HepG2 (cell line): Measurements from ENCODE around the gene HMCN2. TPM values are rescaled to one million over a fixed set of nuclear protein-coding genes. Genes with fewer than 3 reads are reported as not detected.
A peak's percentile ranks its signal among the peaks of the same experiment; 100 is the strongest.

Experiments
- DNMT1 ChIP-seq: sonication (generic); formaldehyde crosslinking; IDR thresholded peaks from 2 replicates; pipeline ENCODE4 v1.5.1; 2020; ENCODE audit warnings: mild to moderate bottlenecking, missing genetic modification reagents
- GTF3A ChIP-seq: sonication (generic); formaldehyde crosslinking; conservative IDR thresholded peaks from 2 replicates; pipeline ENCODE4 v1.4.0; 2020; ENCODE audit warnings: mild to moderate bottlenecking, missing genetic modification reagents
- HBP1 ChIP-seq: IDR thresholded peaks from 2 replicates; pipeline ENCODE4 v1.6.1; 2016; ENCODE audit warnings: low read depth, control low read depth
- IRX3 ChIP-seq: sonication (generic); formaldehyde crosslinking; IDR thresholded peaks from 2 replicates; pipeline ENCODE4 v1.8.1; 2023; ENCODE audit warnings: mild to moderate bottlenecking, low read depth, missing genetic modification reagents, borderline replicate concordance
- KLF15 ChIP-seq: sonication (generic); formaldehyde crosslinking; IDR thresholded peaks from 2 replicates; pipeline ENCODE4 v1.8.1; 2023; ENCODE audit warnings: borderline replicate concordance, mild to moderate bottlenecking, inconsistent platforms, missing genetic modification reagents, mixed read lengths
- MLLT10 ChIP-seq: sonication (generic); formaldehyde crosslinking; IDR thresholded peaks from 2 replicates; pipeline ENCODE4 v1.4.0; 2020; ENCODE audit warnings: missing genetic modification reagents
- MTF1 ChIP-seq: sonication (generic); formaldehyde crosslinking; IDR thresholded peaks from 2 replicates; pipeline ENCODE4 v1.5.0; 2020; ENCODE audit warnings: missing genetic modification reagents
- PITX1 ChIP-seq: sonication (generic); formaldehyde crosslinking; IDR thresholded peaks from 2 replicates; pipeline ENCODE4 v1.5.1; 2020; ENCODE audit warnings: mild to moderate bottlenecking, missing genetic modification reagents
- PTBP1 ChIP-seq: fragments of 200-400 bp; formaldehyde crosslinking; IDR thresholded peaks from 2 replicates; pipeline ENCODE4 v1.6.1; 2018; ENCODE audit warnings: low read length, low read depth; ENCODE audit not compliant: poor library complexity, severe bottlenecking
- RBM22 ChIP-seq: fragments of 200-400 bp; formaldehyde crosslinking; optimal IDR thresholded peaks from 2 replicates; pipeline ENCODE3; 2017; ENCODE audit warnings: mild to moderate bottlenecking, low read length, moderate library complexity
- REL ChIP-seq: sonication (generic); formaldehyde crosslinking; conservative IDR thresholded peaks from 2 replicates; pipeline ENCODE4 v1.8.0; 2022; ENCODE audit warnings: mild to moderate bottlenecking, missing genetic modification reagents, moderate library complexity
- SMAD1 ChIP-seq: sonication (generic); formaldehyde crosslinking; IDR thresholded peaks from 2 replicates; pipeline ENCODE4 v1.4.0; 2020; ENCODE audit warnings: missing genetic modification reagents, low read depth, mild to moderate bottlenecking, borderline replicate concordance
- SRSF9 ChIP-seq: fragments of 200-400 bp; formaldehyde crosslinking; IDR thresholded peaks from 2 replicates; pipeline ENCODE4 v1.6.1; 2018; ENCODE audit warnings: borderline replicate concordance, mild to moderate bottlenecking, low read depth, low read length; ENCODE audit not compliant: insufficient read depth, poor library complexity, severe bottlenecking
- TIGD3 ChIP-seq: sonication (generic); formaldehyde crosslinking; IDR thresholded peaks from 2 replicates; pipeline ENCODE4 v1.5.1; 2020; ENCODE audit warnings: mild to moderate bottlenecking, missing genetic modification reagents, borderline replicate concordance
- ZNF207 ChIP-seq: fragments of 450-650 bp; IDR thresholded peaks from 2 replicates; pipeline ENCODE4 v1.6.1; 2016; ENCODE audit warnings: antibody characterized with exemption, borderline replicate concordance
- ZNF251 ChIP-seq: sonication (generic); formaldehyde crosslinking; IDR thresholded peaks from 2 replicates; pipeline ENCODE4 v1.9.0; 2021; ENCODE audit warnings: mild to moderate bottlenecking, missing genetic modification reagents
- ZNF547 ChIP-seq: sonication (generic); formaldehyde crosslinking; IDR thresholded peaks from 2 replicates; pipeline ENCODE4 v1.5.1; 2020; ENCODE audit warnings: mild to moderate bottlenecking, missing genetic modification reagents
- ZNF562 ChIP-seq: sonication (generic); formaldehyde crosslinking; IDR thresholded peaks from 2 replicates; pipeline ENCODE4 v1.8.0; 2022; ENCODE audit warnings: missing genetic modification reagents, borderline replicate concordance
- ZNF567 ChIP-seq: sonication (generic); formaldehyde crosslinking; IDR thresholded peaks from 2 replicates; pipeline ENCODE4 v1.8.1; 2023; ENCODE audit warnings: mild to moderate bottlenecking, missing genetic modification reagents, borderline replicate concordance
- ZNF746 ChIP-seq: sonication (generic); formaldehyde crosslinking; IDR thresholded peaks from 2 replicates; pipeline ENCODE4 v1.8.0; 2022; ENCODE audit warnings: mild to moderate bottlenecking, missing genetic modification reagents
- polyA plus RNA-seq, 8 experiments: library from polyadenylated mRNA; depleted of rRNA in 3 of 8; stranded (reverse) in 7 of 8; unstranded in 1 of 8; fragments of >200 nt; fragmentation: Illumina TruSeq in 4 of 8; extraction: Trizol in 4 of 8; gene quantifications; 2 replicates each; pipeline versions ENCODE4 v1.2.1 to v1.2.3, GENCODE V29; 2011 to 2016; ENCODE audit warnings: low read depth in 4 of 8, missing spikeins in 1 of 8, mixed read lengths in 1 of 8; ENCODE audit not compliant: insufficient read depth in 1 of 8
- total RNA-seq, 5 experiments: library from RNA; depleted of rRNA; stranded (reverse); fragments of >200 nt; fragmentation: Illumina TruSeq; extraction: Trizol; gene quantifications; 2 replicates each; pipeline ENCODE4 v1.2.3, GENCODE V29; 2016; ENCODE audit warnings: low read depth in 1 of 5
- TF ChIP-seq, protein P1 (sequence below): IDR thresholded peaks from 2 replicates; pipeline ENCODE4 v1.6.1; 2016; ENCODE audit warnings: missing biosample characterization, missing genetic modification reagents, low read depth
- TF ChIP-seq, protein P2 (sequence below): sonication (generic); formaldehyde crosslinking; IDR thresholded peaks from 2 replicates; pipeline ENCODE4 v1.5.1; 2020; ENCODE audit warnings: missing genetic modification reagents, mild to moderate bottlenecking, borderline replicate concordance
- TF ChIP-seq, protein P3 (sequence below): sonication (generic); formaldehyde crosslinking; IDR thresholded peaks from 2 replicates; pipeline ENCODE4 v1.5.1; 2020; ENCODE audit warnings: mild to moderate bottlenecking, missing genetic modification reagents, moderate library complexity

Gene HMCN2
- total and polyA plus RNA-seq, 2 of the 13 experiments (the other 11 are each of a cell fraction or from before 2014, with no cell fraction given) = 0.09 TPM; not detected in 1

GRCh38 chr9:130433168-130433946 lies 167.8 kb downstream of the HMCN2 start (continued):
- TF ChIP-seq ZNF562 (CRISPR knock-in tag) = no peak
- no peak for TF ChIP-seq PTBP1
- TF ChIP-seq SRSF9 = no peak
- no peak for TF ChIP-seq GTF3A
- TF ChIP-seq RBM22 = no peak
- TF ChIP-seq MLLT10 (CRISPR knock-in tag) = no peak
- no peak for TF ChIP-seq SMAD1 (CRISPR knock-in tag)
- TF ChIP-seq DNMT1 (CRISPR knock-in tag) = peak; percentile 92; the same call in 1 of the 2 replicates
- TF ChIP-seq IRX3 (CRISPR knock-in tag) = no peak; the same call in 1 of the 2 replicates
- TF ChIP-seq, protein P1, sequence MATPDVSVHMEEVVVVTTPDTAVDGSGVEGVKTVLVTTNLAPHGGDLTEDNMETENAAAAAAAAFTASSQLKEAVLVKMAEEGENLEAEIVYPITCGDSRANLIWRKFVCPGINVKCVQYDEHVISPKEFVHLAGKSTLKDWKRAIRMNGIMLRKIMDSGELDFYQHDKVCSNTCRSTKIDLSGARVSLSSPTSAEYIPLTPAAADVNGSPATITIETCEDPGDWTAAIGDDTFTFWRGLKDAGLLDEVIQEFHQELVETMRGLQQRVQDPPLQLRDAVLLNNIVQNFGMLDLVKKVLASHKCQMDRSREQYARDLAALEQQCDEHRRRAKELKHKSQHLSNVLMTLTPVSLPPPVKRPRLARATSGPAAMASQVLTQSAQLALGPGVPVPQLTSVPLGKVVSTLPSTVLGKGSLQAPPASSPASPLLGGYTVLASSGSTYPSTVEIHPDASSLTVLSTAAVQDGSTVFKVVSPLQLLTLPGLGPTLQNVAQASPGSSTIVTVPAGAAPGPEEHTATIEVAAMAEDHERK (CRISPR knock-in tag) = no peak; the same call in 1 of the 2 replicates
- TF ChIP-seq, protein P2, sequence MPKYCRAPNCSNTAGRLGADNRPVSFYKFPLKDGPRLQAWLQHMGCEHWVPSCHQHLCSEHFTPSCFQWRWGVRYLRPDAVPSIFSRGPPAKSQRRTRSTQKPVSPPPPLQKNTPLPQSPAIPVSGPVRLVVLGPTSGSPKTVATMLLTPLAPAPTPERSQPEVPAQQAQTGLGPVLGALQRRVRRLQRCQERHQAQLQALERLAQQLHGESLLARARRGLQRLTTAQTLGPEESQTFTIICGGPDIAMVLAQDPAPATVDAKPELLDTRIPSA (CRISPR knock-in tag) = no peak
- 0 out of 2 replicates have a peak, but pooled peaks have one; percentile 23 for TF ChIP-seq ZNF567 (CRISPR knock-in tag)
- TF ChIP-seq ZNF746 (CRISPR knock-in tag) = no peak
- TF ChIP-seq KLF15 (CRISPR knock-in tag) = no peak
- TF ChIP-seq MTF1 (CRISPR knock-in tag) = no peak
- TF ChIP-seq ZNF251 (CRISPR knock-in tag) = no peak; the same call in 1 of the 2 replicates
- no peak for TF ChIP-seq TIGD3 (CRISPR knock-in tag)
- TF ChIP-seq ZNF207 = no peak
- 0 out of 2 replicates have a peak, but pooled peaks have one; percentile 53 for TF ChIP-seq ZNF547
- TF ChIP-seq HBP1 (CRISPR knock-in tag) = no peak
- no peak; the same call in 1 of the 2 replicates for TF ChIP-seq PITX1
- TF ChIP-seq REL (CRISPR knock-in tag) = peak; percentile 41; the same call in 1 of the 2 replicates
- TF ChIP-seq, protein P3, sequence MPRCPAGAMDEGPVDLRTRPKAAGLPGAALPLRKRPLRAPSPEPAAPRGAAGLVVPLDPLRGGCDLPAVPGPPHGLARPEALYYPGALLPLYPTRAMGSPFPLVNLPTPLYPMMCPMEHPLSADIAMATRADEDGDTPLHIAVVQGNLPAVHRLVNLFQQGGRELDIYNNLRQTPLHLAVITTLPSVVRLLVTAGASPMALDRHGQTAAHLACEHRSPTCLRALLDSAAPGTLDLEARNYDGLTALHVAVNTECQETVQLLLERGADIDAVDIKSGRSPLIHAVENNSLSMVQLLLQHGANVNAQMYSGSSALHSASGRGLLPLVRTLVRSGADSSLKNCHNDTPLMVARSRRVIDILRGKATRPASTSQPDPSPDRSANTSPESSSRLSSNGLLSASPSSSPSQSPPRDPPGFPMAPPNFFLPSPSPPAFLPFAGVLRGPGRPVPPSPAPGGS (CRISPR knock-in tag) = peak; percentile 59; the same call in 1 of the 2 replicates
